NT2/D1 (cell line): ENCODE data around the gene HNRNPUL1.

Experiments used
- SUZ12 ChIP-seq: IDR thresholded peaks from 2 replicates; pipeline ENCODE4 v1.6.1; 2011; ENCODE audit not compliant: insufficient read length, insufficient read depth; ENCODE audit errors: extremely low read depth
- YY1 ChIP-seq: IDR thresholded peaks from 2 replicates; pipeline ENCODE4 v1.6.1; 2011; ENCODE audit not compliant: insufficient read length, insufficient read depth
- ZNF274 ChIP-seq: IDR thresholded peaks from 2 replicates; pipeline ENCODE4 v1.6.1; 2011; ENCODE audit warnings: mild to moderate bottlenecking, low read depth, low read length

DNA sequence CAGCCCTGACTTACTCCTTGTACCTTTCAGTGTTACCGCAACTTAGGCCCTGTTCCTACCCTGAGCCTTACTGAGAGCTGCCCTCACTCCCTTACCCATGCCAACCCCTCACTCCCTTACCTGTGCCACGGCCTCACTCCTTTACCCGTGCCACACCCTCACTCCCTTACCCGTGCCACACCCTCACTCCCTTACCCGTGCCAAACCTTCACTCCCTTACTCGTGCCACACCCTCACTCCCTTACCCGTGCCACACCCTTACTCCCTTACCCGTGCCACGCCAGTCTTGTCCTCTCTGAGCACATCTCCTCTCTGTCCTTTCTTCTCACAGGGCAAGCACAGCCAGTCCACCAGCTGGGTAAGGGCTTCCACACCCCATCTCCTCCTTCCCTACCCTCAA lies 24.8 kb upstream of the HNRNPUL1 start:
- TF ChIP-seq YY1 (no peak), SUZ12 (no peak), ZNF274 (no peak)
